ENCODE results near the gene TGM3. TPM values are rescaled to one million over a fixed set of nuclear protein-coding genes. Genes with fewer than 3 reads are reported as not detected.

TGM3 gene, protein sequence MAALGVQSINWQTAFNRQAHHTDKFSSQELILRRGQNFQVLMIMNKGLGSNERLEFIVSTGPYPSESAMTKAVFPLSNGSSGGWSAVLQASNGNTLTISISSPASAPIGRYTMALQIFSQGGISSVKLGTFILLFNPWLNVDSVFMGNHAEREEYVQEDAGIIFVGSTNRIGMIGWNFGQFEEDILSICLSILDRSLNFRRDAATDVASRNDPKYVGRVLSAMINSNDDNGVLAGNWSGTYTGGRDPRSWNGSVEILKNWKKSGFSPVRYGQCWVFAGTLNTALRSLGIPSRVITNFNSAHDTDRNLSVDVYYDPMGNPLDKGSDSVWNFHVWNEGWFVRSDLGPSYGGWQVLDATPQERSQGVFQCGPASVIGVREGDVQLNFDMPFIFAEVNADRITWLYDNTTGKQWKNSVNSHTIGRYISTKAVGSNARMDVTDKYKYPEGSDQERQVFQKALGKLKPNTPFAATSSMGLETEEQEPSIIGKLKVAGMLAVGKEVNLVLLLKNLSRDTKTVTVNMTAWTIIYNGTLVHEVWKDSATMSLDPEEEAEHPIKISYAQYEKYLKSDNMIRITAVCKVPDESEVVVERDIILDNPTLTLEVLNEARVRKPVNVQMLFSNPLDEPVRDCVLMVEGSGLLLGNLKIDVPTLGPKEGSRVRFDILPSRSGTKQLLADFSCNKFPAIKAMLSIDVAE
- not detected in 2 replicates for total RNA-seq

DNA sequence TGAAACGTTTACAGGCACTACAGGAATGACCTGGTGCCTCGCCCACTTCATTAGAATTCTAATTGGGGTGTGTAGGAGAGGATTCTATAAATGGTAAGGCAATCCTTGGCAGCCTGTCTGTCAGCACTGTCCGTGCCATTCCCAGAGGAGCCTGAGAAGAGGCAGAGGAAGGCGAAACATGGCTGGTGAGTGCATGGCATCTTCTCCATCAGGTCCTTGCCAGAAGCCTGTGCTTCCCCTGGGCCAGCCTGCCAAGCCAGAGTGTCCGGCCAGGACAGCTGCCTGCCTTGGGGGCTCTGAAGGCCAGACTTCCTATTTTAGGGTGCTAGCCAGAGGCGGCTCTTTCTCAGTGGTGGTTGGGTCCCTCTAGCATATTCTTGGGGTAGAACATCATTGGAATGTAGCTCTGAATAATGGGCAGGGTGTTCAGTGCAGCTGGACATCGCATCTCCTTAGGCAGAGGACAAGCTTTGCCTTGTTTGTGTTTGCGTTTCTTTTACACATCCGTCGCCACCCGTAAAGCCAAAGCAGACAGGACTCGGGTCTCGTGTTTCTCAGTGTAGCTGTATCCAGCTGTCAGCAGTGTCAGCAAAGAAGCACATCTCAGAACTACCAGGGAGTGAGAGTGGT lies at the start of gene TGM3:
Gene TGM3, plus strand, starts transcription at position 116 of the 630 bp plus-strand sequence. Its CDS starts 63 bp downstream, at position 179.

DNA sequence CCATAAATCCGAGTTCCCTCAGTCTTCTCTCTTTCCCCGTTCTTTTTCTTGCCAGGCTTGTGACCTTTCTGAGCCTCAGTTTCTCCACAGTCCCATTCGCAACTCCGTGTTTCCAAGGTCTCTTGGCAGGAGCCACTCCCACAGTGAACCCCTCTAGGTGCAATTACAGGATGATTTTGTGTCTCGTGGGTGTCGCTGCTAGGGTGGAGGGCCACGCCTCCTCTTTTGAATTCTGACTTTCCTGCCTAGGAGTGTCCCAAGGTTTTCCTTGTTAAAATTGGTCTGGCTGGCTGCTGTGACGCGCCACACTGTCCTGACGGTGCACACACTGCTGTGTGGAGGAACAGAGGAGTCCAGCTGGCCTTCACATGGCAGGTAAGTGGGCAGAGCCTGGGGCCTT lies 84.8 kb downstream of the TGM3 start, which contains the start of gene TGM6:
Gene TGM6, plus strand, starts transcription at position 301 of the 400 bp plus-strand sequence. Its CDS starts 68 bp downstream, at position 369.

Other genes with a start within 250 kb of the TGM3 start
- gene STK35, start 194.2 kb upstream of the TGM3 start, total RNA-seq = 18.8 and 21.3 TPM in 2 replicates
- not detected in 2 replicates for gene TGM6, start 84.9 kb downstream of the TGM3 start, total RNA-seq
- 237 and 320 TPM in 2 replicates for gene SNRPB, start 174.8 kb downstream of the TGM3 start, total RNA-seq
- gene ZNF343, start 212.9 kb downstream of the TGM3 start, total RNA-seq = 12.6 and 12.8 TPM in 2 replicates
- gene TMC2, start 240.6 kb downstream of the TGM3 start, total RNA-seq = not detected in 2 replicates